Measurements from ENCODE around the gene SAMD3. TPM values are rescaled to one million over a fixed set of nuclear protein-coding genes. Genes with fewer than 3 reads are reported as not detected.
"Not testable (repeated sequence)": the region's sequence is repeated elsewhere in the genome, so short reads cannot be mapped to it uniquely, and the experiment has no call there.

Gene SAMD3
- total and polyA plus RNA-seq, 7 donors: 0.09 to 0.66 (median 0.28) TPM; not detected in 2

- no peak for ATAC-seq
- WGBS, 3 donors: 97 to 99% (median 97%) methylated on average over 1 of the region's 1 CpG
- no peak overlapping the region for H3K4me3 ChIP-seq
- no peaks in the 10 kb centered on the region for H3K9me3 ChIP-seq
- H3K36me3 ChIP-seq (ENCODE audit: insufficient read depth in 1 of 2, low read depth in 1 of 2): peaks cover 0 to 3% of the 10 kb centered on the region in 2 donors
- TF ChIP-seq, protein P1, sequence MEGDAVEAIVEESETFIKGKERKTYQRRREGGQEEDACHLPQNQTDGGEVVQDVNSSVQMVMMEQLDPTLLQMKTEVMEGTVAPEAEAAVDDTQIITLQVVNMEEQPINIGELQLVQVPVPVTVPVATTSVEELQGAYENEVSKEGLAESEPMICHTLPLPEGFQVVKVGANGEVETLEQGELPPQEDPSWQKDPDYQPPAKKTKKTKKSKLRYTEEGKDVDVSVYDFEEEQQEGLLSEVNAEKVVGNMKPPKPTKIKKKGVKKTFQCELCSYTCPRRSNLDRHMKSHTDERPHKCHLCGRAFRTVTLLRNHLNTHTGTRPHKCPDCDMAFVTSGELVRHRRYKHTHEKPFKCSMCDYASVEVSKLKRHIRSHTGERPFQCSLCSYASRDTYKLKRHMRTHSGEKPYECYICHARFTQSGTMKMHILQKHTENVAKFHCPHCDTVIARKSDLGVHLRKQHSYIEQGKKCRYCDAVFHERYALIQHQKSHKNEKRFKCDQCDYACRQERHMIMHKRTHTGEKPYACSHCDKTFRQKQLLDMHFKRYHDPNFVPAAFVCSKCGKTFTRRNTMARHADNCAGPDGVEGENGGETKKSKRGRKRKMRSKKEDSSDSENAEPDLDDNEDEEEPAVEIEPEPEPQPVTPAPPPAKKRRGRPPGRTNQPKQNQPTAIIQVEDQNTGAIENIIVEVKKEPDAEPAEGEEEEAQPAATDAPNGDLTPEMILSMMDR (IDR thresholded peaks at IDR 0.05): no peak
- intact Hi-C loops (cut with DNase I): no loop called here
- no peaks in the 10 kb centered on the region for H3K4me1 ChIP-seq
- no peak overlapping the region for H3K27ac ChIP-seq
- DNase-seq: no peak
- no peaks in the 10 kb centered on the region for H3K27me3 ChIP-seq (ENCODE audit: insufficient read depth in 3 of 3, low read length in 2 of 3)
These were observed 103.5 kb downstream of the SAMD3 start for GRCh38 chr6:130119211-130119610.

- Histone ChIP-seq H3K9me3 (no peaks in the 10 kb centered on the region), H3K4me3 (no peak overlapping the region), H3K27ac (no peak overlapping the region), H3K36me3 (ENCODE audit: insufficient read depth in 1 of 2, low read depth in 1 of 2) (peaks cover 0 to 3% of the 10 kb centered on the region in 2 donors), H3K27me3 (ENCODE audit: insufficient read depth in 3 of 3, low read length in 2 of 3) (no peaks in the 10 kb centered on the region), H3K4me1 (no peaks in the 10 kb centered on the region)
- DNase-seq (no peak), ATAC-seq (no peak)
- WGBS, 3 donors: 85 to 89% (median 89%) methylated on average over 6 of the region's 6 CpGs
- TF ChIP-seq, protein P1 (IDR thresholded peaks at IDR 0.05): no peak
- intact Hi-C loops (cut with DNase I): no loop called here
These were observed 104.5 kb downstream of the SAMD3 start for GRCh38 chr6:130118236-130118635.

DNA sequence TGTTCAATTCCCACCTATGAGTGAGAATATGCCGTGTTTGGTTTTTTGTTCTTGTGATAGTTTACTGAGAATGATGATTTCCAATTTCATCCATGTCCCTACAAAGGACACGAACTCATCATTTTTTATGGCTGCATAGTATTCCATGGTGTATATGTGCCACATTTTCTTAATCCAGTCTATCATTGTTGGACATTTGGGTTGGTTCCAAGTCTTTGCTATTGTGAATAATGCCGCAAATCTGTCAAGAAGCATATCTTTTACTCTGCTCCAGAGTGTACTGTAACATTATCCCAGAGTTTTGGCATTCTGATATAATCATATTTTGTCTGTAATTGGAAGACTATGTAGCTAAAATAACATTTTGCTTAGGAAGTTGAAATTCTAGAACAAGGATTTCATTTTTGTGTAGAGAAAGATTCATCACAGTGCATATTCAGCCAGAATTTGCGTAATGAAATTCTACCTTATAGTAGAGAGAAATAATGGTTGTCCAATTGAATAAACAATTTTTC is 105.5 kb downstream of the SAMD3 start:
- H3K27me3 ChIP-seq (ENCODE audit: insufficient read depth in 3 of 3, low read length in 2 of 3); intact Hi-C loops (cut with DNase I): not testable (repeated sequence)
- WGBS, 3 donors: 95 to 97% (median 96%) methylated on average over 2 of the region's 4 CpGs

GRCh38 chr6:130116273-130116672 is 106.5 kb downstream of the SAMD3 start:
- Histone ChIP-seq H3K27me3 (ENCODE audit: insufficient read depth in 3 of 3, low read length in 2 of 3) (no peaks in the 10 kb centered on the region), H3K27ac (no peak overlapping the region), H3K36me3 (ENCODE audit: insufficient read depth in 1 of 2, low read depth in 1 of 2) (peaks cover 0 to 3% of the 10 kb centered on the region in 2 donors), H3K4me3 (no peak overlapping the region), H3K4me1 (no peaks in the 10 kb centered on the region), H3K9me3 (no peaks in the 10 kb centered on the region)
- TF ChIP-seq, protein P1 (IDR thresholded peaks at IDR 0.05): no peak
- 82 to 88% (median 85%) methylated on average over 4 of the region's 4 CpGs for WGBS, 3 donors
- no peak for ATAC-seq
- intact Hi-C loops (cut with DNase I): no loop called here
- no peak for DNase-seq

More for the DNA sequence above, 105.5 kb downstream of the SAMD3 start:
- H3K4me3 ChIP-seq; ATAC-seq; H3K4me1 ChIP-seq; H3K27ac ChIP-seq; H3K9me3 ChIP-seq; DNase-seq; H3K36me3 ChIP-seq (ENCODE audit: insufficient read depth in 1 of 2, low read depth in 1 of 2): not testable (repeated sequence)

DNA sequence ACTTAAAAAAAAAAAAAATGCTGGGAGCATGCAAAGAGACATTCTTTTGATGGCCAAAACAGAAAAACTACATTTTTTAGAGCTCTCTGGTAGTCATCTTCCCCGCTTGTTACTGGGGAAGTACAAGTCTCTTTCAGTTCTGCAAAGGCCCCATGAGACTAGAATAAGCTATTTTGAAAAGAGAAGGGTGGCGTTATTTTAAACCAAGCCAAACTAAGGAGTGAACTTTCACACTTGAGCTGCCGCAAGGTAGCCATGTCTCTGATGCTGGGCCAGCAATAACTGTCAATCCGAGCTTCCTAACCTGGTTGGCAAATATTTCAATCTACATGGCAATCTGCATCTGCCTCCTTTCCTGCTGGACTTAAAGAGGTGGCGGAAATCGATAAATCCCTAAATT is 107.7 kb downstream of the SAMD3 start:
- Histone ChIP-seq H3K27ac (no peak overlapping the region), H3K4me1 (no peaks in the 10 kb centered on the region), H3K27me3 (ENCODE audit: insufficient read depth in 3 of 3, low read length in 2 of 3) (no peaks in the 10 kb centered on the region), H3K36me3 (ENCODE audit: insufficient read depth in 1 of 2, low read depth in 1 of 2) (no peaks in the 10 kb centered on the region), H3K4me3 (no peak overlapping the region), H3K9me3 (no peaks in the 10 kb centered on the region)
- TF ChIP-seq, protein P1 (IDR thresholded peaks at IDR 0.05): no peak
- WGBS, 3 donors: 85 to 89% (median 86%) methylated on average over 6 of the region's 6 CpGs
- DNase-seq: no peak
- no peak for ATAC-seq
- intact Hi-C loops (cut with DNase I): no loop called here
